Ammon's horn (tissue), 1 donor: ENCODE measurements around the gene KRT83.

Source experiments
- DNase-seq: peaks from one replicate; pipeline ENCODE4 v3.0.0-alpha.2; 2016; ENCODE audit warnings: low spot score

The KRT83 gene

GRCh38 chr12:52320784-52321400 is at the start of gene KRT83:
KRT83 (minus strand) TSS chr12:52321398; CDS start chr12:52321335, 63 bp downstream.
- DNase-seq, result no peak

- no peak for DNase-seq
These were observed 48.6 kb upstream of the KRT83 start for GRCh38 chr12:52369809-52370208.

GRCh38 chr12:52369211-52369610 is 48.0 kb upstream of the KRT83 start:
- DNase-seq, result no peak

- no peak for DNase-seq
These were observed 47.3 kb upstream of the KRT83 start for GRCh38 chr12:52368508-52368907.

GRCh38 chr12:52367876-52368275 is 46.7 kb upstream of the KRT83 start:
- no peak for DNase-seq

- DNase-seq, result no peak
These were observed 45.7 kb upstream of the KRT83 start, which contains the start of gene KRT85 for GRCh38 chr12:52366738-52367485. KRT85 (minus strand) TSS chr12:52367481; CDS start chr12:52367405, 76 bp downstream.

GRCh38 chr12:52364901-52365489 is 43.8 kb upstream of the KRT83 start:
- no peak for DNase-seq

- no peak for DNase-seq
These were observed 42.9 kb upstream of the KRT83 start for GRCh38 chr12:52364061-52364460.

GRCh38 chr12:52363111-52363679 is 42.0 kb upstream of the KRT83 start:
- DNase-seq, result no peak

GRCh38 chr12:52362118-52362726 is 41.0 kb upstream of the KRT83 start:
- no peak for DNase-seq

- no peak for DNase-seq
These were observed 40.4 kb upstream of the KRT83 start for GRCh38 chr12:52361553-52361952.

- DNase-seq, result no peak
These were observed 39.6 kb upstream of the KRT83 start for GRCh38 chr12:52360663-52361271.

GRCh38 chr12:52360106-52360662 is 39.0 kb upstream of the KRT83 start:
- DNase-seq, result no peak

- DNase-seq, result no peak
These were observed 38.4 kb upstream of the KRT83 start for GRCh38 chr12:52359621-52360061.

GRCh38 chr12:52358575-52359350 is 37.6 kb upstream of the KRT83 start:
- no peak for DNase-seq

- no peak for DNase-seq
These were observed 35.8 kb upstream of the KRT83 start for GRCh38 chr12:52356762-52357580.

GRCh38 chr12:52356031-52356761 is 35.0 kb upstream of the KRT83 start:
- DNase-seq, result no peak

GRCh38 chr12:52355176-52355575 is 34.0 kb upstream of the KRT83 start:
- DNase-seq, result no peak

GRCh38 chr12:52354200-52354599 is 33.0 kb upstream of the KRT83 start:
- DNase-seq, result no peak
